HG03521 (cell line): ENCODE data around the gene CTNNA3.
"Not testable (repeated sequence)": the region's sequence is repeated elsewhere in the genome, so short reads cannot be mapped to it uniquely, and the experiment has no call there.

ENCODE experiments used
- ATAC-seq: cut with Tn5 transposase; IDR thresholded peaks from one replicate; pipeline ENCODE4 v1.9.1; 2021; ENCODE audit warnings: mild to moderate bottlenecking, moderate library complexity; ENCODE audit not compliant: unreplicated experiment

Gene CTNNA3

DNA sequence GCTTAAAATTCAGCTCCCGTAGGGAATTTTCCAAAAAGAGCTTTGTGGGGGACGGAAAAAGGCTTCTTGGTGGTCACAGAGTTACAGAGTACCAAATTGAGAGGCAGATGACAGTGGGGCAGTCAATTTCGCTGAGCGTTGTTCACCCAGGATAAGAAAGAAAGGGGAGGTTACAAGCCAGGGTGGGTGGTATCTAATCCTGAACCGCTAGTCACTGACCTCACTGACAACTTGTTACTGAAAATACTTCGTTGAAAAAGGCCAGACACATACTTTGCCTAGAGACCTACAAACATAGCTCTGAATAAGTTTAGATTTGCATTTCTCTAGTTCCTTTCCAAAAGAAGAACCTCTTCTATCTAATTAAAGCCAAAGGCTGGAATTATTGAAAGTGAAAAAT, at the start of gene CTNNA3:
Gene CTNNA3 (minus strand): TSS at position 167 of the 400 bp plus-strand sequence.
- ATAC-seq = no peak

DNA sequence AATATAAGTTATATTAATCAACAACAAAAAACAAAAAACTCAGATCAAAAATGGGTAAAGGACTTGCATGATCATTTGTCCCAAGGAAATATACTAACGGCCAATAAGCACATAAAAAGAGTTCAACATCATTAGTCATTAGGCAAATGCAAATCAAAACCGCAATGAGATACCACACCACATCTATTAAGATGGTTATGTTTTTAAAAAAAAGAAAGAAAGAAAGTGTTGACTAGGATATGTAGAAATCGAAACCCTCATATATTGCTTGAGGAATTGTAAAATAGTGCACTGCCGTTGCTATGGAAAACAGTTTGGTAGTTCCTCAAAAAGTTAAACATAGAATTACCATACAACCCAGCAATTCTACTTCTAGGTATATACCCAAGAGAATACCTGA, 39.4 kb upstream of the CTNNA3 start:
- no peak for ATAC-seq

DNA sequence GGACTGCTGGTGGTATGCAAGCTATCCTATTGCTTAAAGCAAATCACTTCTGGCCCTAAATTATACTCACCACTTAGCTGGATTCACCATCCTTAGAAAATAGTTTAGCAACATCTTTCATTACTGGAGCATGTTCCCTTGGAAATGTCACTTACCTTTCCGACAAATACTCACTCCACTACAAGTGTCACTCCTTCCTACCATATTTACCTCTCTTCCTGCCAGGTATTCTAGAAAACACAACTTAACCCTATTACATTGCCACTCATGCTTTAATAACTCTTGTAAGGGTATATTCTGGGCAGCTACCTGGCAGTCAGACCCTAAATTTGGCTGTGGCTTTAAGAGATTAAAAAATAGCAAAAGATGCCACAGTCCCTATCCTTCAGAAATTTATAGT, 37.5 kb upstream of the CTNNA3 start:
- ATAC-seq = no peak

DNA sequence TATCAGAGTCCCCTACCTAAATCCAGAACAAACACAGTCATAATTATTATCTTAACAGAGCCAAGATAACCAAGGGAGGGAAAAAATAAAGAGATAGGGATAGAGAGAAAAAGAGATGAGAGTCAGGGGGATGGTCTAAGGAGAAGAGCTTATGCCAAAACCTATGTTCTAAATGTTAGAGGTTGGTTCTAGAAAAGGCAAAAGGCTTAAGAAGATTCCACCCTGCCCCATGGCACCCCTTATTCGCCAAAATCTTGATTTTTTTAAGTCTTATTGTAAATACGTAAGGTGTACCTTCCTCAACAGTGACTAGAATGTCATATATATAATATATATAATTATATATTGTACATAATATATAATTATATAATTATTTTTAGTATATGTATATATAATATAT, 29.6 kb upstream of the CTNNA3 start:
- no peak for ATAC-seq

DNA sequence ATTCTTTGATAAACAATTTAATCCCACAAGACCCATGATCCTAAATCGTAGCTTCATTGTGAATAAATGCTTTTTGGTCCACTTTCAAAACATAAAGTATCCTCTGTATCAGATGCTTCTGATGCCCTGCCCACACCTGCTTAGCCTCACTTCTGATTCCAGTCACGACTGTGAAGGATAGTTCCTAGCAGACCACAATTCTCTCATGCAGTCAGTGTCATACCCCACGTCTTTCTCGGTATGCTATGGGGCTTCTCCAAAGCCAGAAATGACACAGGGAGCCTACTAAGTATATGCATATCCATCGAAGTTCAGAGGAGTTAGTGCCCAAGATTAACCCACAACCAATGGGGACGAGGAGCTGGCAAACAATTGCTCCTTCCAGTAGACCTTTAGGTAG, 27.6 kb upstream of the CTNNA3 start:
- no peak for ATAC-seq

DNA sequence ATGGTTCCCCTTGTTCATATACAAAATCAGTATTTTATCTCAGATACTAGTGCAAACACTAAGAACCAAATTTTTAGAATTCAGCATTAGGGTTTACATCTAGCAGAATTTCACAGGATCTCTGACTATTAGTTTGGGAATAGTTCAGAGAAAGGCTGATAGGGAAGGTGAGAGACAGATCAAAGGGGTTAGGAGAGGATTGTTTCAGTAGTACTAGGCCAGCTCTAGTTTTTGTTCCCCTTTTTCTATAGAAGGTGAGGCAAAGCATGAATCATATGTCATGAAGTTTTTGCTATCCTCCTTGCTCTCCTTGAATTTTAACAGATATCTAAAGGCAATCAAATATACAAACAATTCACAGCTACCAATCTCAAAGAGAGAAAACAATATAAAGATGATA, 26.1 kb upstream of the CTNNA3 start:
- ATAC-seq = no peak

DNA sequence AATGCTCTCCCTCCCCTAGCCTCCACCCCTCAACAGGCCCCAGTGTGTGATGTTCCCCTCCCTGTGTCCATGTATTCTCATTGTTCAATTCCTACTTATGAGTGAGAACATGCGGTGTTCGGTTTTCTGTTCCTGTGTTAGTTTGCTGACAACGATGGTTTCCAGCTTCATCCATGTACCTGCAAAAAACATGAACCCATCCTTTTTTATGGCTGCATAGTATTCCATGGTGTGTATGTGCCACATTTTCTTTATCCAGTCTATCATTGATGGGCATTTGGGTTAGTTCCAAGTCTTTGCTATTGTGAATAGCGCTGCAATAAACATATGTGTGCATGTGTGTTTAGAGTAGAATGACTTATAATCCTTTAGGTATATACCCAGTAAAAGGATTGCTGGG, 20.5 kb upstream of the CTNNA3 start:
- not testable (repeated sequence) for ATAC-seq

DNA sequence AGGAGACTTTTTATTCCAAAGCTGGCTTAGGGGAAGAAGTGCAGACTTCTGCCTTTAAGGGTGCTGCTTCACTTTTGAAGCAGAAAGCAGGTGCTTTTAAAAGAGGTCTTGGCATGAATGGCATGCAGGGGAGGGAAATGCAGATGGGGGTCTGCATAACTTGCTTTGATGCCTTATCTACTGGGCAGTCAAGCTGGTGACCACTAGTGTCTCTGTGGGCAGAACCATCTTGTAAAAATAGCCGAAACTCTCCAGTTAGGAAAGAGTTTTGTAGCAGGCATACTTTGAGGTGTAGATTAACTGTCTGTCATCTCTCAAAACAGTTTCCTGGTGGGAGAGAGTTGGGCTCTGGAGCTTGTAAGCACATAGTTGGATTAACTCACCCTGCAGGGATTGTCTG, 9.9 kb upstream of the CTNNA3 start:
- ATAC-seq = no peak

DNA sequence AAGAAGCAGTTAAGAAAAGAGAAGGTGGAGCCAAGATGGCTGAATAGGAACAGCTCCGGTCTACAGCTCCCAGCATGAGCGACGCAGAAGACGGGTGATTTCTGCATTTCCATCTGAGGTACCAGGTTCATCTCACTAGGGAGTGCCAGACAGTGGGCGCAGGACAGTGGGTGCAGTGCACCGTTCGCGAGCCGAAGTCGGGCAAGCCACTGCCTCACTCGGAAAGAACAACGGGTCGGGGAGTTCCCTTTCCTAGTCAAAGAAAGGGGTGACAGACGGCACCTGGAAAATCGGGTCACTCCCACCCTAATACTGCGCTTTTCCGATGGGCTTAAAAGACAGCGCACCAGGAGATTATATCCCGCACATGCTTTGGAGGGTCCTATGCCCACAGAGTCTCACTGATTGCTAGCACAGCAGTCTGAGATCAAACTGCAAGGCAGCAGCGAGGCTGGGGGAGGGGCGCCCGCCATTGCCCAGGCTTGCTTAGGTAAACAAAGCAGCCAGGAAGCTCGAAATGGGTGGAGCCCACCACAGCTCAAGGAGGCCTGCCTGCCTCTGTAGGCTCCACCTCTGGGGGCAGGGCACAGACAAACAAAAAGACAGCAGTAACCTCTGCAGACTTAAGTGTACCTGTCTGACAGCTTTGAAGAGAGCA, 3.7 kb upstream of the CTNNA3 start:
- ATAC-seq = not testable (repeated sequence)

DNA sequence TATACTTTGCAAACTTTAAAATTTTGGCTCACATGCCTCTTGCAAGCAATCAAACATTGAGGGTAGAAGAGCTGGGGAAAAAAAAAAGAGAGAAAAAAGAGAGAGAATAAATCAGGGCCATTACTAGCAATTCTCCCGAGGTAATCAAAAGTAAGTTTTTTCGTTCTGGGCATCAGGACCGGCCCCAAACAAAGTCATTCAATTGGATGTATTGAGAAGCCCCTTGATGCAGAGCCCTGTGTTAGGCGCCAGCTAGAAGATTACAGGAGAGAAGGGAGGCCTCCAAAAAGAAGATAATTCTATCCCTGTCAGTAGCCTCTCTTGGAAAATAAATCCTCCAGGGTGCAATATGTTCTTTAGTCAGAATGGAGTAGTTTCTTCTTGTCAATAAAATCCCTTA, 2.2 kb upstream of the CTNNA3 start:
- ATAC-seq = no peak

DNA sequence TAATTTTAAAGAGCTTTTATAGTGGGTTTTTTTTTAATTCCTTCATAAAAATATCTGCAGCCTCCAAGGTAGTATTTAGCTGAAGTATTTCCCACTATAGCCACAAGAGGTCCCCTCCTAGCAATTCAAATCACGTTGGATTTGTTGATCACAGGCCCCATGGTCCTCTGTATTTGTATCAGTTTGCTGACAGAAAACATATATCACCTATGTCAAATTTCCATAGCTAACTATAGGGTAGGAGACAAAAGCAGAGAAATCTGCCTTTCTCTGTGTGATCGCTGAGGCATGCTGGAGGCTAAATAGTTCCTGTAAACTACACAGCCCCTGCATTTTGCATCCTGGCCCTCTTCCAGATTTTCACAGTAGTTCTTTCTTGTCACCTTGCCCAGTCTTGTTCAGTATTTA, 1.7 kb upstream of the CTNNA3 start:
- ATAC-seq = peak; percentile 71

DNA sequence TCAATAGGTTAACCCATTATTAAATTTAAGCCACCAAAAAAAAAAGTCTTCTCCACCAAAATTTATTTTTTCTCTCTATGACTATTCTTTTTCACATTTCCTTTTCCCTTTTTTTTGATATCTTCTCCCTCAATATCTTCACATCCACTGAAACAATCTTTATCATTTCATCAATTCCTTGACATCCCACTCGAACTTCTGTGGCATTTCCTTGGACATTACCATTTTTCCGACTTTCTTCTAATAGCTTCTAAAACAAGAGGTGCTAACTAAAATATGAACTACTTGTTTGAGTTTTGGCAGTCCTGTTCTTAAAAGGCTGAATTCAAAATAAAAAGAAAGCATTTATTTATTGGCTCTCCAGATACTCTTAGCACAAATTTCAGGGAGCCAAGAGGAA, 684 bp upstream of the CTNNA3 start:
- no peak for ATAC-seq

DNA sequence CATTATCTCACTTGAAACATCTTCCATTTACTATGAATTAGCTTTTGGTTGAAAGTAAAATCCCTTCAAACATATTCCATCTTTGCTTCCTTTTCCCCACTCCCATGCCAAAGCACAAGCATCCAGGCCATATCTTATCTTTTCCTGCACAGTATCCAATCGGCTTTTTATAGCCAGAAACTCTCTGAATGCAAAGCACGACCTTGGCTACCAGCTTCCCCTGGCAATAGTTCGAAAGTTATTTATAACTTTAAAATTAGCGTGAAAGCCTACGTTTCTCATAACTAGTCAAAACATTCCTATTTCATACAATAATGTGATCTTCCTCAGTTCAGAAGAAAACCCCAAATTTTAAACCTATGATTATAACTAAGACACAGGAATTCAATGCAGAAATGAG, 440 bp downstream of the CTNNA3 start:
- ATAC-seq = no peak

DNA sequence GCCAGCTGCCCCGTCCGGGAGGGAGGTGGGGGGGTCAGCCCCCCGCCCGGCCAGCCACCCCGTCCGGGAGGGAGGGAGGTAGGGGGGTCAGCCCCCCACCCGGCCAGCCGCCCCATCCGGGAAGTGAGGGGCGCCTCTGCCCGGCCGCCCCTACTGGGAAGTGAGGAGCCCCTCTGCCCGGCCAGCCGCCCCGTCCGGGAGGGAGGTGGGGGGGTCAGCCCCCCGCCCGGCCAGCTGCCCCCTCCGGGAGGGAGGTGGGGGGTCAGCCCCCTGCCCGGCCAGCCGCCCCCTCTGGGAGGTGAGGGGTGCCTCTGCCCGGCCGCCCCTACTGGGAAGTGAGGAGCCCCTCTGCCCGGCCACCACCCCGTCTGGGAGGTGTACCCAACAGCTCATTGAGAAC, 4.1 kb downstream of the CTNNA3 start:
- ATAC-seq = not testable (repeated sequence)

DNA sequence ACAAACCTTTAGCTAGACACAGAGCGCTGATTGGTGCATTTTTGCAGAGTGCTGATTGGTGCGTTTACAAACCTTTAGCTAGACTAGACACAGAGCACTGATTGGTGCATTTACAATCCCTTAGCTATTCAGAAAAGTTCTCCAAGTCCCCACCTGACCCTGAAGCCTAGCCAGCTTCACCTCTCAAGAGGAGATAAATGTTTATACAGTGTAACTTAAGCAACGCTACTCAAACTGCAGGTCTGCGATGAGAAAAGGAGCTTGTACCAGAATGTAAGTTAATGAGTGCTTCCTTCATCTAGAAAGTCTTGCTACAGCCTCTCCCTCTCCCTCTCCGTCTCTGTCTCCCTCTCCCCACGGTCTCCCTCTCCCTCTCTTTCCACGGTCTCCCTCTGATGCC, 5.5 kb downstream of the CTNNA3 start:
- ATAC-seq = not testable (repeated sequence)

DNA sequence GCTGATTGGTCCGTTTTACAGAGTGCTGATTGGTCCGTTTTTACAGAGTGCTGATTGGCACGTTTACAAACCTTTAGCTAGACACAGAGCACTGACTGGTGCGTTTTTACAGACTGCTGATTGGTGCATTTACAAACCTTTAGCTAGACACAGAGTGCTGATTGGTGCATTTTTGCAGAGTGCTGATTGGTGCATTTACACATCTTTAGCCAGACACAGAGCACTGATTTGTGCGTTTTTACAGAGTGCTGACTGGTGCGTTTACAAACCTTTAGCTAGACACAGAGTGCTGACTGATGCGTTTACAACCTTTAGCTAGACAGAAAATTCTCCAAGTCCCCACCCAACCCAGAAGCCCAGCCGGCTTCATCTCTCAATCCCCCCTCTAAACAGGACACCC, 11.9 kb downstream of the CTNNA3 start:
- not testable (repeated sequence) for ATAC-seq

DNA sequence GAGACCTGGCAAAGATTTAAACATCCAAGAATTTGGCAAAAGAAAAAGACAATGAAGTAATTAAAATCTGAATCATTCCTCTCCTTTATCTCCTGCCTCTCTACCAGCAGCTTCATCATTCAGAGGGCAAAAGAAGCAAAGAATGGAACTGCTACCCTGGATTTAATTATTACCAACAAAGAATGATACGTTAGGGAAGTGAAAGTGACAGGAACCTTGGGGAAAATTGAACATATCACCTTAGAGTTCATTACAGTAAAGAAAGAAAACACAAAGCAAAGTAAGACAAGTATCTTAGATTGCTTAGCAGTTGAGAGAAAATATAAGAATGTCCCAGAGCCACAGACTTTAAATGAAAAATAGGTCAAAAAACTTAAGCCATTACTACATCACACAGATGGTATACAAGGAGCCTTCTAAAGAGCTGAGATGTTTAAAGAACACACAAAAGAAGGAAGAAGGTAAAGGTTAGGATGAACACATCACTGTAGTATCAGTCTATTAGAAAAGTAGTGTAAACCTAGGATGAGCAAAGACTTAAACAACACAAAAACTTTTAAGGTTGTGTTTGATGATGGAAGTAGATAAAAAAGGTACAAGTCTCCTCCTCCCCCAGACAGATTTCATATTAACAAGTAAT, 17.5 kb downstream of the CTNNA3 start:
- no peak for ATAC-seq

DNA sequence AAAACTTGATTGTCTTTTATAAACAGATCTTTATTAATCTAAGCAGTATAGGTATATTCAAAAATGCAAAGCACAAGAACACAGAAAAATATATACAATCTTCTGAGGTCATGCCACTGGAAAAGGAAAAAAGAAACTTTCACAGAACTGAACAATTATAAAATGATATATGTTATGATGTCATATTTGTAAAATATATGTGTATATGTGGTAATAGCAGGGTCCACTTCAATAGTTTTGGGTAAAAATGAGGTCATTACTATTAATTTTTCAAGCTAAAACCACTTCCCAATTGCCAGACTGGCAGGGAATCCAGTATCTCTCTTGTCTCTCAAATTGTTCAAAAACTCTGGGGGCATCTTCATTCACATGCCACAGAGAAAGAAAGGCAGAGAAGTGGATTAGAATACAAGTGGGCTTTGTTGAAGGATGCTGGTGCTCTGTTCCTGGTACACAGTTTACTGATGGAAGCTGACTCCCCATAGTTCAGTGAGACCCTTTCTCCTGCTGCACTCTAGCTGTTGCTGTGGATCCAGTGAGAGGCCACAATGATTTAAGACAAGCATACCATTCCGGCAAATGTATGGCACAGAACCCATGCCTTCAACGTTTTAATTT, 19.7 kb downstream of the CTNNA3 start:
- no peak for ATAC-seq

DNA sequence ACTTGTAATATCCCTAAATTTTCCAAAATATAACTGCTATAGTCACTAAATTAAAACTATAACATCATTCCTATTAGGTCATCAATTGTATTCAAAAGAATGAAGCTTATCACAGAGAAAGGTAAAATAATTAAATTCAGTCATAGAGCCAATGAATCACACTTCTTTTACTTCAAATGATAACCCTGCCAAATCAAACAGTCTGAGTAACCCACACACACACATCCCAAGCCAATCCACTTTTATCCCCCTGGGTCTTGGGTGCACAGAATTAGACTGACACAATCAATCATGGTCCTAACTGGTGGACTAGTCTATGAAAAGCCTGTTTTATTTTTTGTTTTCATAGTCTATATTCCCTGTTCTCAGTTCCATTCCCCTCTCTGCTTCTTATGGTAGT, 25.6 kb downstream of the CTNNA3 start:
- no peak for ATAC-seq

DNA sequence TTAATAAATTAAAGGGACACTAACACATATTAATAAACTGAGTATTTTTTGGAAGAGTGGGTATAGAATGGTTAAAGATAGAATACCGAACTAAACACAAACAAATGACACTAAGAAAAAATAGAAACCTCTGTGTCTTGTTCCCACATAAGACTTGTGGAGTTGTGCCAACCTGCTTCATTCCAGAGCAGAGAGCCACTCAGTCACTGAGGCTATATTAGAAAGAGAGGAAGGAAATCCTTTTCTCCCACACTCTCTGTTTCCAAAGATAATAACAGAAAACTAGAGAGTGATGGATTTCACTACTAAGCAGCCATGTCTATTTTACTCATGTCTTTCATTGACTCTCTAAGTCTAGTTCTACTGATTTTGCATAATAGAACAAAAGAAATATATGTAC, 26.0 kb downstream of the CTNNA3 start:
- ATAC-seq = no peak

DNA sequence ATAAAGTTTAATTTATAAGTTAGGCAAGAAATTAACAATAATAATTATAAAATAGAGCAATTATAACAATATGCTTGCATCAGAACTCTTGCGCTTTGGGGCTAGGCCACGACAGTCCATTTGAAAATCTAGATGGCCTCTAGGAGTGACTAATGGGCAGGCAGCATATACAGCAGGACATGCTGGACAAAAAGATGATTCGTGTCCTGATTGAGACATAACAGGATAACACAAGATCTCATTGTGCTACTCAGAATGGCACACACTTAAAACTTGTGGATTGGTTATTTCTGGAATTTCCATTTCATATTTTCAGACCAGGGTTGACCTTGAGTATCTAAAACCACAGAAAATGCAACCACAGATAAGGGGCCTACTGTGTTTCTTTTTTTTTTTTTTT, 27.5 kb downstream of the CTNNA3 start:
- ATAC-seq = no peak

DNA sequence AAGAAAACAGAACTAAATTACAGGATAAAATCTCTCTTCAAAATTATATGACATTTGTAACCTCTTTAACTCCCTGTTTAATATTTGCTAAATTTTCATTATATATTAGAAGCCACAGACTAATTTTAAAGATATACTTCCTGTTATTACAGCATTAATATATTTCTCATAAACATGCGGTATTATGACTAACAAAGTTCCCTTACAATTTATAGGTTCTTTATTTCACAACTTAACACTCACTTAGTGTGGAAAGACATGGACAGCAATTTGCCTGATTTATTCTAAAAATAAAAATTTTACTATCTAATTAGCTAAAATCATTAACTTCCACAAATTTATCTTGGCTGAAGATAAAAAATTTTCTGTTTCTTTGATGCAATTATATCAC, 29.0 kb downstream of the CTNNA3 start:
- ATAC-seq = no peak
